NCI-H82 (cell line): ENCODE results near the gene RCL1.
"Not testable (repeated sequence)": the region's sequence is repeated elsewhere in the genome, so short reads cannot be mapped to it uniquely, and the experiment has no call there.

Source experiments
- DNase-seq: peaks from one replicate; lab custom pipeline; 2025; lab: John Stamatoyannopoulos, UW

The RCL1 gene

DNA sequence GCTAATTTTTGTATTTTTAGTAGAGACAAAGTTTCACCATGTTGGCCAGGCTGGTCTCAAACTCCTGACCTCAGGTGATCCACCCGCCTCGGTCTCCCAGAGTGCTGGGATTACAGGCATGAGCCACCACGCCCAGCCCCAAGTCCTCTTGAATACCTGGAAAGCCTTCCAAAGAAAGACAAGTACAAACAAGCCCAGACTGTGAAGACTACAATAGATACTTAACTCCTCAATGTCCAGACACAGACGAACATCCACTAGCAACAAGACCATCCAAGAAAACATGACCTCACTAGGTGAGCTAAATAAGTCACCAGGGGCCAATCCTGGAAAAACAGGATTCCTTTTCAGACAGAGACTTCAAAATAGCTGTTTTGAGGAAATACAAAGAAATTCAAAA is 9.6 kb upstream of the RCL1 start:
- not testable (repeated sequence) for DNase-seq

DNA sequence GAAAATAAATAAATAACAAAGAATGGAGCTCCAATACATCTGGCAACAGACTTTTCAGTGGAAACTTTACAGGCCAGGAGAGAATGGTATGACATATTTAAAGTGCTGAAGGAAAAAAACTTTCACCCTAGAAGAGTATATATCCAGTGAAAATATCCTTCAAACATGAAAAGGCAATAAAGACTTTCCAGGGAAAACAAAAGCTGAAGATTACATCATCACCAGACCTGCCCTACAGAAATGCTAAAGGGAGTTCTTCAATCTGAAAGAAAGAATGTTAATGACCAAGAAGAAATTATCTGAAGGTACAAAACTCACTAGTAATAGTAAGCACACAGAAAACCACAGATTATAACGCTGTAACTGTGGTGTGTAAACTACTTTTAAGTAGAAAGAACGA is 8.3 kb upstream of the RCL1 start:
- DNase-seq = no peak

DNA sequence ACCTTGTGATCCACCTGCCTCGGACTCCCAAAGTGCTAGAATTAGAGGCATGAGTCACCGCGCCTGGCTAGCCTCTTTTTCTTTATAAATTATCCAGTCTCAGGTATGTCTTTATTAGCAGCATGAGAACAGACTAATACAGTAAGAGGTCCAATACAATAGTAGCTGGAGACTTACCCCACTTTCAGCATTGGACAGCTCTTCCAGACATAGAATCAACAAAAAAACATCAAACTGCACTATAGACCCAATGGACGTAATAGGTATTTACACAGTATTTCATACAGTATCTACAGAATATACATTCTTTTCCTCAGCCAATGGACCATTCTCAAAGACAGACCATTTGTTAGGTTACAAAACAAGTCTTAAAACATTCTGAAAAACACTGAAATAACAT is 6.1 kb upstream of the RCL1 start:
- no peak for DNase-seq

DNA sequence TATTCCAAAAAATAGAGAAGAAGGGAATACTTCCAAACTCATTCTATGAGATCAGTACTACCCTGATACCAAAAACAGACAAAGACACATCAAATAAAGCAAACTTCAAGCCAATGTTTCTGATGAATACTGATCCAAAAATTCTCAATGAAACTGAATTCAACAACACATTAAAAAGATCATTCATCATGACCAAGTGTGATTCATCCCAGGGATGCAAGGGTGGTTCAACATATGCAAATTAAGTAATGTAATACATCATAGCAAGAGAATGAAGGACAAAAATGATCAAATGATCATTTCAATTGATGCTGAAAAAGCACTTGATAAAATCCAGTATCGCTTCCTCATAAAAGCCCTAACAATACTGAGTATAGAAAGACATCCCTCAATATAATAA is 4.9 kb upstream of the RCL1 start:
- no peak for DNase-seq

DNA sequence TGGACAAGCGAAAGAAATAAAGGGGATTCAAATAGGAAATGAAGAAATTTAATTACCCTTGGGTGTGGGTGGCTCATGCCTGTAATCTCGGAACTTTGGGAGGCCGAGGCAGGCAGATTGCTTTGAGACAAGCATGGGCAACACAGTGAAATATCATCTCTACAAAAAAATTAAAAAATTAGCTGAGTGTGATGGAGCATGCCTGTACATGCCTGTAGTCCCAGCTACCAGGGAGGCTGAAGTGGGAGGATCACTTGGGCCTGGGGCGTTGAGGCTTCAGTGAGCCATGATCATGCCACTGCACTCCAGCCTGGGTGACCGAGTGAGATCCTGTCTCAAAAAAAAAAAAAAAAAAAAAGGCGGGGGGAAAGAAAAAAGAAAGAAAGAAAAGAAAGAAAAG is 4.0 kb upstream of the RCL1 start:
- DNase-seq = no peak

DNA sequence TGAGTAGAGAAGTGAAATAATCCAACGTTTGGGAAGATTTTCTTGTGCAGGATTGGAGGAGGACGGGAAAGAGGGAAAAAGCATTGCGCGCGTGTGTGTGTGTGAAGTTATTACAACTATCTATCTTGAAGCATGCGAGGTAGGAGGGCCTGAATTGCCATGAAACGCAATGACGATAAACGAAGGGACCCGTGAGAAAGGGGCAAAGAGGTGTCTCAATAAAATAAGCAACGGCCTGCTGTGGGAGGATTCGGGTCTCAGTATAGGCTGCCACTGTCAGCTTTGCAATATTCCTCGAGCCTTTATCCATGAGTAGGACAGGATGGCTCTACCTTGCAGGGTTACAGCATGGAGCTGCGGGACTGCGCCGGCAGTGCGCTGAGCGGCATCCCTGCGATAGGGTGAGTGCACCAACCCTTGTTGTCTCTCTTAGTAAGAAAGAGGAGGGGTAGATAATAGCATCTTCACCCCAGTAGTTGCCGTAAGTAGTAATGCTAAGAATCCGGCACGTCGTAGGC is 631 bp upstream of the RCL1 start:
- DNase-seq = peak; percentile 75

DNA sequence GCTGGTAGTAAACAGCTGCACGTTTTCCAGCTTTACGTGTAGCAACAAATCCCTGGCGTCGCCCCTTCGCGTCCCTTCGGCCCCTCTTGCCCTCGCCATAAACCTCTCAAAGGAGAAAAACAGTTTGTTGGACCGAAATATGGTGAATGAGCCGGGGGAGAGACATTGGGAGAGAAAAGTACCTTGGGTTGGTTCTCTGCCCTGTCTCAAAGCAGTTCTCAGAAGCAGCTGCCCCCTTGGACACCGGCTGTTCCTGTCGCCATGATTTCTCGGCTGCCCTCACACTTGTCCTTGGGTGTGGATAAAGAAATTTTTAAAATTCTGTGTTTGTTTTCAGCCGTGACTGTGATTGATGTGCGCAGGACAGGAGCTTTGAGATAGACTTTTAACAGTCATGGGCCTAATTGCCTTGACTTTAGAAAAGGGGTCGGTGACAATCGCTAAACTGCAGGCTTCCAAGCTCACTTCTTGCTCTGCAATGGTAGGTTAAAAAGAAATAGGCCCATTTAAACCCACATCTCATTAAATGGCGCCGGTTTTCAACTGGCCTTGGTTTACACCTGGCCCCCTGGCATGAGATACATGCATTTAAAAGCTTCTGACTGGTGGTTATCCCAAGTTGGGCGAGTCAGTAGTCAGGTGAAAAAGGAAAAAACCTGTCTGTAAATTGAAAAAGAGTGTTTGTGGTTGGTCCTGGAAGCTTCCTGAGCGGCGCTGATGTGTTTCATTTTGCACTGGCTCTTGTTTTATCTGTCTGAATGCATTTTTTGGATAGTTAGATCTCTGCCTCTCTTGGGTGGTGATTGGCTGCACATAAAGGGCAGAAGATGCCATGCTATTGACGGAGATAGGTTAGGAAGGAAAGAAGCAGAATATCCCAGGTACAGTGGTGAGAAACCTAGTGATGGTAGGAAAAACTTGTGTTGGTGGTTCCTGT is 983 bp downstream of the RCL1 start:
- no peak for DNase-seq

DNA sequence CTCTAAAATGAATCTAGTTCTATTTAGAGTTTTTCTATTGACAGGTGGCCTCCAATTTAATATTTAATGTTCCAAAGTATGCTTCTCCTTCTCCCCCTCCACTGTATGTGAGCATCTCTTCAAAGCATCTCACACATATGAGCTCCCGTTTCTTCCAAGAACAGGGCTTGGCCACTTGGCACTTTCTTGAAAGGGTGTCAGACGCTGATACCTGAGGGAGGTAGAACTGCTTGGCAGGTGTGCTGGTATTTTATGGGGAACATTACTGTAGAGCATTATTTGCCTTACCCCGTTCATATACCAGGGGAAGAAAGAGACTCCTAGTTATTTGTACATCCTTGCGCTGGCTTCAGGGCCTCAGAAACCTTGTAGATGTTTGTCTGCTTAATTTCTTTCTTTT is 1.9 kb downstream of the RCL1 start:
- no peak for DNase-seq

DNA sequence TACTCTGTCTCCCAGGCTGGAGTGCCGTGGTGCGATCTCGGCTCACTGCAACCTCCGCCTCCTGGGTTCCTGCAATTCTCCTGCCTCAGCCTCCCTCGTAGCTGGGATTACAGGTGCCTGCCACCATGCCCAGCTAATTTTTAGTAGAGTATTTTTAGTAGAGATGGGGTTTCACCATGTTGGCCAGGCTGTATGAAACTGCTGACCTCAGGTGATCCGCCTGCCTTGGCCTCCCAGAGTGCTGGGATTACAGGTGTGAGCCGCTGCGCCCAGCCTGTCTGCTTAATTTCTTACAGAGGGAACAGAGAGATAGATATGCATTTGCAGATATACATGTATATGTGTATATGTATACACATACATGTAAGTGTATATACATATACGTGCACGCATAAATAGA is 2.4 kb downstream of the RCL1 start:
- not testable (repeated sequence) for DNase-seq

DNA sequence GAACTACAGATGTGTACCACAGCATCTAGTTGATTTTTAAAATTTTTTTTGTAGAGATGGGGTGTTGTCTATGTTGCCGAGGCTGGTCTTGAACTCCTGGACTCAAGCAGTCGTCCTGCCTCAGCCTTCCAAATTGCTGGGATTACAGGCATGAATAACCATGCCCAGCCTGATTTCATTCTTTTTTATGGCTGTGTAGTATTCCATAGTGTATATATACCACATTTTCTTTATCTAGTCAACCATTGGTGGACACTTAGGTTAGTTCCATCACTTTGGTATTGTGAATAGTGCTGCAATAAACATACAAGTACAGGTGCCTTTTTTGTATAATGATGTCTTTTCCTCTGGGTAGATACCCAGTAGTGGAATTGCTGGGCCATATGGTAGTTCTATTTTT is 3.8 kb downstream of the RCL1 start:
- DNase-seq = no peak

DNA sequence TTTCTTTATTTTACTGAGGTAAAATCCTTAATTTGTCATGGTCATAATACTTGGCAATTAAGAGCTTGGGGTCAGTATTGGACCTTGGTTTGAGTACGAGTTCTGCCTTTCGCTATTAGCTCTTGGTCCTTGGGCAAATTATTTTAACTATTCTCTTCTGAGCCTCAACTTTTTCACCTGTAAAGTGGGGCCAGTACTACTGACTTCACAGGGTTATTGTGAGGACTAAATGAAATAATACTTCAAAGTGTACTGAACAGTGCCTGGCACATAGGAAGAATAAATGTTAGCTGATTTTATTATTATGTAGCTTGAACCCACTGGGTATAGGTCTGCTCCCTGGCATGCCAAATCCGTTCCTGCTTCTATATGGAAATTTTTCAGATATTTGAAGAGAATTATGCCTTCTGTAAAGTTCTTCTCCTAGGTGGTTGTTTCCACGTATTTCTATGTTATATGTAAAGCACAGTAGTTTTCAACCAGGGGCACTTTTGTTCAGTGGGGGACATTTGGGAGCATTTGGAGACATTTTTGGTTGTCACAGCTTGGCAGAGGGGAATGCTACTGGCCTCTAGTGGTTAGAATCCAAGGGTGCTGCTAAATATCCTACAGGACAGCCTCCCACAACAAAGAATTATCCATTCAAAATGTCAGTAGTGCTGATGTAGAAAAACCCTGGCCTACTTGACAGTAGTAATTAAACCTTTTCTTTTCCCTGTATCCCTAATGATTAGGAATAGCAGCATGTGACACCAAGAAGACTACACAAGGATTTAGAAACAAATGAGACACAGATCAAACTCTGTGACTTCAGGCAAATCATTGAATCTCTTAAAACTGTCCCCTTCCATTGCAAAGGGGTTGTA is 4.5 kb downstream of the RCL1 start:
- peak; percentile 61 for DNase-seq

DNA sequence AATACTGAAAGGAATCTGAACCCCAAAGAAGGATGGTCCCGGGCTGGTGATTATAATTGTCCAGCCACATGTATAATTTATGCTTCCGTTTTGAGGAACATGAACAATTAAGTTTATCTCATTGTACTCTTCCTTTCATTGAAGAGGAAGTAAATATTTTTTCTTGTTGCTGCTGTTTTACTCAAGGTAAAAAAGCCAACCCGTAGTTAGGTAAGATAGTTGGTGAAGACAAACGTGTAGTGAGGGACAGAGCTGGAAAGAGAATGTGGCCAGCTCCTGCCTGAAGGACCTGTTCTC is 5.1 kb downstream of the RCL1 start:
- no peak for DNase-seq

DNA sequence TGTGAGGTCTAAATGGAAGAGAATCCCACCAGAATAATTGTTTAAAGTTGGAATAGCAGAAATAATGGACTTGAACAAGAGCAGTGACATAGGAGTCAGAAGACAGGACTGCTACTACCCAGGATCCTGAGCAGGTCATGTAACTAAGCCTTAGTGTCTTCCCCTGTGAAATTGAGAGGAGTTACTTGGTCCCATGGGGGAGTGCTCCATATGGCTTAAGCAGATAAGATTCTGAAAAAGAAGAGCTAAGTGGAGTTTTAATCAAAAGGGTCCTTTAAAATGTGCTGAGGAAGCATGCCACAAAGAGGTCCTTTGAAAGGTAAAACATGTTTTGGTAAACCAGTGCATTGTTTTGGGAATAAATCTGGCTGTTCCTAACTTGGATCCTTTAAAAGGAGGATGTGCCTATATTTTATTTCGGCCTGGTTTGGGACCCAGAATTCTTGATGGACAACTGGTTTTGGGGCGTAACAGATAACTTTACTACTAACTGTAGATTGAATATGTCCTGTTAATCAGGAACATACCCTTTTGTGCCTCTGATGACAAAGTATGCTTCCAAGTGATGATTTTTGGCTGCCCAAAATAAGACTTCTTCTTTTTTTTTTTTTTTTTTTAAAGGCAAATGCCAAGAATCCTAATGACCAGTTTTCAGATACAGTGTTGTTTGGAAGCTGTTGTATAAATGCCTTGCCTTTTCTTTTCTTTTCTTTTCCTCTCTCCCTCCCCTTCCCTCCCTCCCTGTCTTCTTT is 5.7 kb downstream of the RCL1 start:
- peak; percentile 69 for DNase-seq

DNA sequence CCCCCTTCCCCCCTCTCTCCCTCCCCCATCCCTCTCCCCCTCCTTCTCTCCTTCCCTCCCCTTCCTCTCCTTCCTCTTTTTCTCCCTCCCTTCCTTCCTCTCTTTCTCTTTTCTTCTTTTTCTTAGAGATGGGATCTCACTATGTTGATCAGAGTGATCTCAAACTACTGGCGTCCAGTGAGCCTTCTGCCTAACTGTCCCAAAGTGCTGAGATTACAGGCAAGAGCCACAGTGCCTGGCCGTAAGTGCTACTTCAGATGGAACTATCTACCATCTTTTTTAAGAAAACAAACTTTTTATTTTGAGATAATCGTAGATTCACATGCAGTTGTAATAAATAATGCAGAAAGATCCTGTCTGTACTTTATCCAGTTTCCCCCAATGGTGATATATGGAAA is 6.3 kb downstream of the RCL1 start:
- no peak for DNase-seq

DNA sequence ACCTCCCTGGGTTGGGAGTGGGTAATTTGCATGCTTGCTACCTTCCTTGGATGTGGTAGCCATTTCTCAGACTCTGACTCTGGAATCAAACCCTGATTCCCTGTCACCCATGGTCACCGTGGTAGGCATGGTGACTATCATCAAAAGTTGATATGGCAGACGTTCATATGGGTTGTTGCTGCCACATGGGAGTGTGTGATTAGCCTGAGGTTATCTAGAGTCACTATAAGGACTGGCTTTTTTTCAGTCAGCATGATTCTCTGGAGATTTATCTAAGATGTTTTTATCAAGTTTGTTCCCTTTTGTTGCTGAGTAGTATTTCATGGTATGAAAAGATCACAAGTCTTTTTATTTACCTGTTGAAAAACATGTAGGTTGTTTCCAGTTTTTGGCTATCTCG is 7.0 kb downstream of the RCL1 start:
- no peak for DNase-seq

DNA sequence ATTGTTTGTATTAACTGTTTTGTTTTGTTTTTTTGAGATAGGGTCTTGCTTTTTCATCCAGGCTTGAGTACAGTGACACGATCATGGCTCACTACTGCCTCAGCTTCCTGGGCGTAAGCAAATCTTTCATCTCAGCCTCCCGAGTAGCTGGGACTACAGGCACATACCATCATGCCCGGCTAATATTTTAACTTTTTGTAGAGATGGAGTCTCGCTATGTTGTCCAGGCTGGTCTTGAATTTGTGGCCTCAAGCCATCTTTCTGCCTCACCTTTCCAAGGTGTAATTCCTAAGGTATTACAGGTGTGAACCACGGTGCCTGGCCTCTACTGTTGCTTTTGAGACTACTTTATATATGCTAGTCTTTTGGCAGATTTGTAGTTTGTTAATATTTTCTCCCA is 8.4 kb downstream of the RCL1 start:
- no peak for DNase-seq

DNA sequence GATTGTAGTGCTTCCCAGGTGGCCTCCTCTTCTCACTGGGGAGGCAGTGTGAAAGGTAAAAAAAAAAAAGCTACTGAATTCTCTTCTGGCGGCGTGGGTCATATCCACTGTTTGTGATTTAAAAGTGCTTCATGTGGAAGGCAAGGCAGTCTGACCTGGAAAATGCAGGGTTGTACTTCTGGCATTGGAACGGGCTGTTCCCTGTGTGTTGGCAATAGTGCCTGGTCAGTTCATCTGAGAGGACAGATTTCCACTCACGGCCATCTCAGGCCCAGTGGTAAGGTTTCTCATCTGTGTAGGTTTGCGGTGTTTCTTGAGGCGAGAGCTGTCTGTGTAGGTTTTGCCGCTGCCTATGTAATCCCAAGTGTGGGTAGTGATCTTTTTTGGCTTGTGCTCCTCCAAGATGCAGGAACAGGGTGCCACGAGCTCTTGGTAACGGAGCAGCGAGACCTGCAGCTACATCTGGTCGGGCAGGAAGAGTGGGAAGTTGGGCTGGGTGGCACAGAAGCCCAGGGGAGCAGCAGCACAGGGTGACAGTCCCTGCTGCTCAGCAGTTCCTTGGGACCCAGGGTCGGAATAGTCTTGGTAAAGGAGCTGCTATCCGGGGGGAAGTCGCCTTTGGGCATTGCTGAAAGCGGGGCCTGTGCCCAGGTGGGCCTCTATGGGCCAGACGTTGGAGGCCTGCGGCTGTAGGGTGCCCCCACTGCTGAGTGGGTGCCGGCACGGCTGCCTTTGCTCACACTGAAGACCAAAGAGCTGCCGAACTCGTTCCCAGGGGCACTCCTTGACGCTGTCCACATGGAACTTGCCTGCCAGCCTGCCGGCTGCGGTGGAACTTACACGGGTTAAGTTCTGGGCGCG is 11.2 kb downstream of the RCL1 start:
- DNase-seq = no peak

DNA sequence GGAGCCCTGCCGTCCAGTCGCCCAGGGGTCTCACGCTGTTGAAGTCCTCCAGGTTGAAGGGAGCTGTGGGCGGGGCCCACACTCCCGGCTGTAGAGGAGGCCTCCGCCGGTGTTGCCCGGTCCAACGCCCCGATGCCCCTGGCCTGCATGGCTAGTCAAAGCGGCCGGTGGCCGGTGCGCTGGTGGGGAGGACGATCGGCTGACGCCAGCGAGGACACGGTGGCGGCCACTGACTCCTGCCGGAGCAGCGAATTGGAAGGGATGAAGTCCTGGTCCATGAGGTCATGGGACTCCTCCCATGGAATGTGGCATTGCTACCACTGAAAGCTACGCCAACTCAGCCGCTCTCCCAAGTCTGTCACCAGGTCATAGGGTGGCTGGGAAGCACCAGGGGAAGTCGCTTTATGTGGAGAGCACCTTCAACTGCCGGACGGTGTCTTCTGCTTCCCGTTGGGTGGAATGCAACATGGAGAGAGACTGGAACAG is 11.8 kb downstream of the RCL1 start:
- DNase-seq = no peak

DNA sequence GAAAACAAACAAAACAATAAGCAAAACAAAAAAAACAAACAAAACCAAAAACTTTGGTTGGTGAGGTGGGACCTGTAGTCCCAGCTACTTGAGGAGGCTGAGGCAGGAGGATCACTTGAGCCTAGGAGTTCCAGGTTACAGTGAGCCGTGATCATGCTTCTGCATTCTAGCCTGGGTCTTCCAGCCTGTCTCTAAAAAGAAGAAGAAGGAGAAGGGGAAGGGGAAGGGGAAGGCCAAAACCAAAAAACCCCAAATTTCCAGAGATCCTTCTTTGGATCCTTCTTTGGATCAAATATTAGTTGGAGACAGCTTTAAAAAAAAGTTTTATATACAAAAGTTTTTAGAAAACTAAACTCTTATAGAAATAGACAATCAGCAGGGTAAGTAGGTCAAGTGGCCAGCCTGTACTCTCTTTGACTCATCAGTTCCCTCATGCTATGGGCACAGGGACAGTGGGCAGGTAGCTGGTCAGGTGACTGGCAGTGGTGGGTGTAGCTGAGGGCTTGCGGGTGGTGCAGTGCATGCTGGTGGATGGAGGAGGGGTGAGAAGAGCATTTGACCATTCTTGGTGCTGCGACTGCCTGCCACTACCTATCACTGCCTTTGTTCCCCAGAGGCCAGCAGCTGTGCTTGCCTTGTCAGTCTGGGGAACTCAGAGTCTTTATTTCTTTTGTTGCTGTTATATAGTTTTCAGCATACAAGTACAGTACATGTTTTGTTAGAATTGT is 12.6 kb downstream of the RCL1 start:
- DNase-seq = no peak

DNA sequence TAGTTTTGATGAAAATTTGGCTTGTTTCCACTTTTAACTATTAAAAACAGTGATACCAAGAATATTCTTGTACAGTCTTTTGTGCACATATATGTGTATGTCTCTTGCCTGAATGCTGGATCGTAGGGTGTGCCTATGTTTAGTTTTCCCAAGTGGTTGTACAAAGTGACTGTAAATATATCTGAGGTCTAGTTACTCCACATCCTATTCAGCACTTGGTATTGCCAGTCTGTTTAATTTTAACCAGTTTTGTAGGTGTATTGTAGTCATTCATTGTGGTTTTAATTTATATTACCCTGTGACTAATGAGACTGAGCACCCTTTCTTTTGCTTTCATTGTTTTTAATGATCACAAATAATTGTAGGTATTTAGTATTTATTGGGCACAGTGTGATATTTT is 17.8 kb downstream of the RCL1 start:
- DNase-seq = no peak

DNA sequence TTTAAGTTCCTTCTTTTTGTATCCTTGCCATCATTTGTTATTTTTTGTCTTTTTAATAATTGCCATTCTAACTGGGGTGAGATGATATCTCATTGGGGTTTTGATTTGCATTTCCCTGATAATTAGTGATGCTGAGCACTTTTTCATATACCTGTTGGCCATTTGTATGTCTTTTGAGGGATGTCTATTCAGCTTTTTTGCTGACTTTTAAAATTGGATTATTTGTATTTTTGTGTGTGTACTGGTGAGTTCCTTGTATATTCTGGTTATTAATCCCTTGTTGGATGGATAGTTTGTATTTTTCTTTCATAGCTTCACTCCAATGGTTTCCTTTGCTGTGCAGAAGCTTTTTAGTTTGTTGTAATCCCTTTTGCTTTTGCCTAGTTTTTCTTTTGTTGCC is 19.1 kb downstream of the RCL1 start:
- no peak for DNase-seq
